Left colon (tissue), 2 donors: Measurements from ENCODE around the gene STPG4. TPM values are rescaled to one million over a fixed set of nuclear protein-coding genes. Genes with fewer than 3 reads are reported as not detected.
A peak's percentile ranks its signal among the peaks of the same experiment; 100 is the strongest.
"Not testable (repeated sequence)": the region's sequence is repeated elsewhere in the genome, so short reads cannot be mapped to it uniquely, and the experiment has no call there.

Experiments
- ATAC-seq: fragments of 200-7000 bp; cut with Tn5 transposase; one replicate; pipeline ENCODE4 v1.9.1; 2020; ENCODE audit warnings: mild to moderate bottlenecking, moderate library complexity
- DNase-seq, 2 donors: peaks; one replicate each; pipeline ENCODE4 v3.0.0-alpha.2; 2020
- intact Hi-C, 2 donors: fragments of 100-400 bp; cut with DNase I in 1 of 2; cut with micrococcal nuclease in 1 of 2; formaldehyde crosslinking; loops; one replicate each; pipeline versions ENCODE4 v1.11.2 to v1.14.0; 2022; cut with DNase I, micrococcal nuclease
- long read RNA-seq: library from polyadenylated mRNA; unstranded; transcript quantifications from one replicate; pipeline ENCODE4 v2.0.0, GENCODE V29; 2021
- total RNA-seq, 2 donors: library from RNA; stranded (reverse); fragmentation: NEBNext Ultra II Directional; extraction: Animal tissue kit (Norgen Biotek cat#: 25700); gene quantifications; one replicate each; pipeline ENCODE4 v1.2.1, GENCODE V29; 2021
- donor health status: DM: no; HTN: no; CAD: no.
- donor health status: DM: yes; HTN: yes; CAD: no.

The STPG4 gene
- total RNA-seq = under 1 TPM; 0.43 to 0.47 TPM
- long read RNA-seq = 0 reads

GRCh38 chr2:47155091-47155876 is at the start of gene STPG4:
Gene STPG4, minus strand, starts transcription at chr2:47155308. Its CDS starts 57 bp downstream, at chr2:47155251.
- ATAC-seq = no peak
- intact Hi-C loops = no loop called here
- no peak for DNase-seq

DNA sequence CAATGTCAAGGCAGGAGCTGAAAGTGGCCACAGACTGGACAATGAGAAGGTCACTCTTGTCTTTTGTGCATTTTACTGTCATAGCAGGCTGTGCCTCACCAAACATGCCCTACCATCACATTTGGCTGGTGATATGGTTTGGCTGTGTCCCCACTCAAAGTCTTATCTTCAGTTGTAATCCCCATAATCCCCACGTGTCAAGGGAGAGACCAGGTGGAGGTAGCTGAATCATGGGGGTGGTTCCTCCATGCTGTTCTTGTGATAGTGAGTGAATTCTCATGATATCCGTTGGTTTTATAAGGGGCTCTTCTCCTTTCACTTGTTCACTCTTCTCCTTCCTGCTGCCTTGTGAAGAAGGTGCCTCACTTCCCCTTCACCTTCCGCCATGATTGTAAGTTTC is 49.6 kb upstream of the STPG4 start:
- DNase-seq (no peak), ATAC-seq (no peak)
- intact Hi-C loops = no loop called here

DNA sequence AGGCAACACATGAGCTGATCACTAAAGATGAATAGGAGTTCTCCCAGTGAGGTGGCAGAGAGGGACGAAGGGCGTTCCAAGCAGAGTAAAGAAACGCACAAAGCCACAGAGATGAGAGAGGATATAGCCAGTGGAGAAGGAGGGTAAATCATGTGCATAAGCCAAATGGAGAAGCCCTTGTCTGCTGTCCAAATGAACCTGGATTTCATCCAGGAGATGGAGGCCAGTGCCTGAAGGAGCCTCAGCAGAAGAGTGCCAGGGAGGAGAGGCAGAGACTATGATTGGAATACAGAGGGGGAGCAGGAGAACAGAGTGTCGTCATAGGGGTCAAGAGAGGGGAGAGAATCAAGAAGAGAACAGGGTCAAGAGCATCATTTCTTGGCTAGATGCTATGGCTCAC is 48.9 kb upstream of the STPG4 start:
- DNase-seq (no peak), ATAC-seq (no peak)
- intact Hi-C loops = no loop called here

- DNase-seq (no peak), ATAC-seq (no peak)
- intact Hi-C loops = no loop called here
These were observed 46.1 kb upstream of the STPG4 start for GRCh38 chr2:47201224-47201623.

DNA sequence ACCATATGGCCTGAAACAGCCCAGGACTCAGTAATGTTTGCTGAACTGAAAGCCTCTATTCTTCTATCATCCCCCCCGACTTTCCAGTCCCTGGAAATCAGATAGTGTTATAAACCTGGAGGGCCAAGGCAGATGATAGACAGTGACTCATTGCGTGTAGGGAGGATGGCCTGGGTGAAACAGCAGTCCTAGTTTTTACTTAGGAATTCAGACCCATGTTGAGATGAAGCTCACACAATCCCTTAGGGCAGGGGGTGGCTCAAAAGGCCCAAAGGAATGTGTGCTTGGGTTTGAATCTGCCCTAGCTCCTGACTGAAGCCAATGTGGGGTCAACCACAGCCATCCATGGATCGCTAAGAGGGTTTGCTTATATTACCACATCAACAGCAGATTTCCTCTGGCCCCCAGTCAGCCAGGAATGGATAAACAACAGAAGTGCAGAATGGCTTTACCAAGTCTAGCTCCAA is 43.9 kb upstream of the STPG4 start:
- DNase-seq (no peak), ATAC-seq (no peak)
- intact Hi-C loops = no loop called here

GRCh38 chr2:47196499-47196898 is 41.4 kb upstream of the STPG4 start:
- DNase-seq (no peak), ATAC-seq (no peak)
- intact Hi-C loops = no loop called here

- DNase-seq (no peak), ATAC-seq (no peak)
- intact Hi-C loops = no loop called here
These were observed 40.9 kb upstream of the STPG4 start for GRCh38 chr2:47196046-47196445.

GRCh38 chr2:47195148-47195547 is 40.0 kb upstream of the STPG4 start:
- DNase-seq (no peak), ATAC-seq (no peak)
- intact Hi-C loops = no loop called here

DNA sequence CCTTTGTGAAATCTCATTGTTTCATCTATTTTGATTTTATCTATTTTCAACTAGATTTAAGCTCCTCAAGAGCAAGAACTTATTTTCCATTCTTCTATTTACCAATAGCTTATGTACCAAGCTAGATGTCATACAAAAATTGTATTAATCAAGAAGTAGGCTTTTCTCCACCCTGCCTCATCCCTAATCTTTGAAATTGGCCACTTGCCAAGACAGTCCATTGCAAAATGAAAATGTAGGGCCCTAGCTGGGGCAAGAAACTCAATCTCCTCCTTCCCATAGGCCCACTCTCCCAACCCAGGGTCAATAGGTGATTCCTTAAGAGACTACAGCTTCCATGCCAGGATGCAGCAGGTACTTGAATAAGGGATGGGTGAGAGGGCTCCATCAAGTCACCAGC is 39.3 kb upstream of the STPG4 start:
- no peak for ATAC-seq
- no peak for DNase-seq
- intact Hi-C loops = no loop called here

GRCh38 chr2:47193607-47194006 is 38.5 kb upstream of the STPG4 start:
- no peak for ATAC-seq
- no peak for DNase-seq
- intact Hi-C loops = no loop called here

GRCh38 chr2:47190188-47190881 is 35.2 kb upstream of the STPG4 start:
- ATAC-seq = peak; percentile 58
- intact Hi-C loops = no loop called here
- DNase-seq = no peak

GRCh38 chr2:47189635-47190034 is 34.5 kb upstream of the STPG4 start:
- intact Hi-C loops = no loop called here
- DNase-seq (no peak), ATAC-seq (peak; percentile 79)

DNA sequence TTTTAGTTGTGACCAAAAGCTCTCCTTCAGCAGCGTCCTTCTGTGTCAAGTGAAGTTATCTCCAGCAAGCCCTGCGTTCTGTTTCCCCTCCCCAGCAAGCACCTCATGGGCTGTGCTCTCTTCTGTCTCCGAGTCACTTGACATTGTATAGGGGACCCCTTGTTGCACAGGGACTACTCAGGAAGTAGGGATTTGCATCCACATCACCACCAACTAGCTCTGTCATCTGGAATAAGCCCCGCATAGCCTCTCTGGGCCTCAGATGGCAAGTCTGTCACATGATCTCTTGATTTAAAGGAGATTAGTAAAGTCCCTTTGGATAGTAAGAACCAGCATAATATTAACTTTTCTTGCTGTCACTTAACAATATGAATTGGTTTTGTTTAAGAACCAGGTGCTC is 32.0 kb upstream of the STPG4 start:
- ATAC-seq (no peak), DNase-seq (no peak)
- intact Hi-C loops = no loop called here

- DNase-seq = no peak
- intact Hi-C loops = no loop called here
- ATAC-seq = no peak
These were observed 31.2 kb upstream of the STPG4 start for GRCh38 chr2:47186351-47186750.

GRCh38 chr2:47185098-47185497 is 30.0 kb upstream of the STPG4 start:
- intact Hi-C loops, DNase-seq, ATAC-seq: not testable (repeated sequence)

DNA sequence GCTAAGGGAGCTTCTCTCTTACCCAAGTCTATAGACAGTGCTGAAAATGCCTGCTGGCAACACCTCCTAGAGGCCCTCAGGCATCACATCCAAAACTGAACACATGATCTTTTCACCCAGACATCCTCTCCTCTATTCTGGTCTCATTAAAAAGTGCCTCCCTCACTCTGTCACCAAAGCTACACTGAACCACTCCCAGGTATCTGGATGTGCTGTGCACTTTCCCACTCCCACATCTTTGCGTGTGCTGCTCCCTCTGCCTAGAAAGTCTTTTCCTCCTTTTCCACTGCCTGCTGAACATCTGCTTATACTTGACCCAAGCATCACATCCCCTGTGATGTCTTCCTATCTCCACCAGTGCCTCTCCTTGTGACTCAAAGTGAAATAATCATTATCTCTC is 26.1 kb upstream of the STPG4 start:
- no peak for DNase-seq
- no peak for ATAC-seq
- intact Hi-C loops = no loop called here

DNA sequence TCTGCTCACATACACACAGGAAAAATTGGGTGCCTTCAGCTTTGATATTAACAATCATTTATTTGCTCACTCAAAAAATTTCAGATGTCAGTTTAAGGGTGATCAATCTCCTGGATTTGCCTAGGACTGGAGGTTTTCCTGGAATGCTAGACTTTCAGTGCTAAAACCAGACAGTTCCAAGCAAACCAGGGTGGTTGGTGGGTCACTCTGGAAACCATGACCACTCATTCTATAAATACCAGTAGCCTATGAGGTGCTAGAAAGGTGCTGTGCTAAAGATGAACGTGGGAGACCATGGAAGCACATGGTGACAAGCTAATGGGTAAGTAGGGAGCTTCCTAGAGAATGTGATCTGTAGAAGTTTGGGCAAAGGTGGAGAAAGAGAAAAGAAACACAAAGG is 25.4 kb upstream of the STPG4 start:
- no peak for DNase-seq
- intact Hi-C loops = no loop called here
- no peak for ATAC-seq

DNA sequence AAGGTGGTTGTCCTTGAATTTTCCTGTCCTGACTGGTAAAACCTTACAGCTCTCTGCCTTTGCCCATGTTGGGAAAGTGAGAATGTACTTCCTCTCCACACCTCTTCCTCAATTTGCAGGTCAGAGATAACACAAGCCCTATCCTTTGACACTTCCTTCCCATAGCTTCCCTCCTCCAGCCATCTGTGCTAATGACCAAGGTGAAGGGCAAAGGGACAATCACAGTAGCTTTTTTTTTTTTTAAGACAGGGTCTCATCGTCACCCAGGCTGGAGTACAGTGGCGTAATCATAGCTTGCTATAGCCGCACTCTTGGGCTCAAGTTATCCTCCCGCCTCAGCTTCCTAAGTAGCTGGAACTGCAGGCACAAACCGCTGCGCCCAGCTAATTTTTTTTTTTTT is 24.3 kb upstream of the STPG4 start:
- no peak for ATAC-seq
- DNase-seq = no peak
- intact Hi-C loops = no loop called here

GRCh38 chr2:47178341-47178740 is 23.2 kb upstream of the STPG4 start:
- DNase-seq (no peak), ATAC-seq (no peak)
- intact Hi-C loops = no loop called here

DNA sequence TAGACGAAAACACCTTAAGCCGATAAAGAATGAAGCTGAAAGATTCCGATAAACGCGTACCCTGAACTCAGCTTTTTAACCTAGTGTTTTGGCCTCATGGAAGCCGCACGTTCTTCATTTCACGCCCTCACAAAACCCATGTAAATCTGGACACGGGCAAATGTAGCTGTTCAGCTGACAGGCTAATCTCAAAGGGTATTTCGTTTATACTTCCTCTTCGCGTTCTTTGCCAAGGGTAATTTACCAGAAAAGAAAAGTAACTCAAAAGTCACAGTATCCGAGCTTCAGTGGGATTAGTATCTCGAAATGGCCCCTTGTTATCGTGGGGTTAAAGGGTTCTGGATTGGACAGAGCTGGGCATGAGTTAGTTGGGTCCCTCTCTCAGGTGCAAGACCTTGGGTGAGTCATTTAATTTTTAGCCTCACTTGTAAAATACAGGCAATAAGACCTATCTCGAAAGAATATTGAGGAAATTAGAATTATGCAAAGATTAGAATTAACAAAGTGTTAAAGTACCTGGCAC is 22.0 kb upstream of the STPG4 start:
- intact Hi-C loops = no loop called here
- DNase-seq (no peak), ATAC-seq (peak; percentile 11)
